Activated CD8-positive, alpha-beta T cell treated with anti-CD3 and anti-CD28 coated beads for 36 hours (primary cell): ENCODE results near the gene TCP1. TPM values are rescaled to one million over a fixed set of nuclear protein-coding genes. Genes with fewer than 3 reads are reported as not detected.
A peak's percentile ranks its signal among the peaks of the same experiment; 100 is the strongest.

Experiments
- ATAC-seq: fragments of 200-7000 bp; cut with Tn5 transposase; one replicate; pipeline ENCODE4 v1.10.0; 2021; ENCODE audit warnings: mild to moderate bottlenecking, moderate library complexity
- CTCF ChIA-PET: fragments of 350-600 bp; sonication (Branson Sonifier 250); formaldehyde crosslinking; loops from one replicate; lab custom pipeline; 2021; ENCODE audit warnings: antibody characterized with exemption; lab: Charles Lee
- POLR2A ChIA-PET: fragments of 350-600 bp; sonication (Branson Sonifier 250); formaldehyde crosslinking; loops from one replicate; lab custom pipeline; 2021; ENCODE audit warnings: antibody characterized with exemption; lab: Charles Lee
- DNase-seq: peaks from one replicate; pipeline ENCODE4 v3.0.0-alpha.2; 2020
- H3K27ac Mint-ChIP-seq: one replicate; pipeline ENCODE4 v1.8.0; 2021; ENCODE audit warnings: mild to moderate bottlenecking, mixed read lengths
- H3K27me3 Mint-ChIP-seq: one replicate; pipeline ENCODE4 v1.8.0; 2021; ENCODE audit warnings: mixed read lengths
- H3K36me3 Mint-ChIP-seq: one replicate; pipeline ENCODE4 v1.8.0; 2021; ENCODE audit warnings: low read depth, mixed read lengths
- H3K4me1 Mint-ChIP-seq: one replicate; pipeline ENCODE4 v1.8.0; 2021; ENCODE audit warnings: low read depth, mixed read lengths
- H3K4me3 Mint-ChIP-seq: one replicate; pipeline ENCODE4 v1.8.0; 2021; ENCODE audit warnings: mild to moderate bottlenecking, moderate library complexity, mixed read lengths
- H3K9me3 Mint-ChIP-seq: one replicate; pipeline ENCODE4 v1.8.0; 2021; ENCODE audit warnings: mixed read lengths
- intact Hi-C: fragments of 100-400 bp; cut with micrococcal nuclease; formaldehyde crosslinking; loops from one replicate; pipeline ENCODE4 v1.10.0; 2022
- total RNA-seq, 2 experiments: library from RNA; stranded (reverse); gene quantifications; one replicate each; pipeline ENCODE4 v1.2.3, GENCODE V29; 2021
- TF ChIP-seq, protein P1 (sequence below): fragments of 200-600 bp; IDR thresholded peaks from one replicate; pipeline ENCODE4 v1.8.0; 2022; ENCODE audit warnings: antibody characterized with exemption, mild to moderate bottlenecking

Gene TCP1
- 100 to 1,000 TPM; 446 to 452 TPM for total RNA-seq

DNA sequence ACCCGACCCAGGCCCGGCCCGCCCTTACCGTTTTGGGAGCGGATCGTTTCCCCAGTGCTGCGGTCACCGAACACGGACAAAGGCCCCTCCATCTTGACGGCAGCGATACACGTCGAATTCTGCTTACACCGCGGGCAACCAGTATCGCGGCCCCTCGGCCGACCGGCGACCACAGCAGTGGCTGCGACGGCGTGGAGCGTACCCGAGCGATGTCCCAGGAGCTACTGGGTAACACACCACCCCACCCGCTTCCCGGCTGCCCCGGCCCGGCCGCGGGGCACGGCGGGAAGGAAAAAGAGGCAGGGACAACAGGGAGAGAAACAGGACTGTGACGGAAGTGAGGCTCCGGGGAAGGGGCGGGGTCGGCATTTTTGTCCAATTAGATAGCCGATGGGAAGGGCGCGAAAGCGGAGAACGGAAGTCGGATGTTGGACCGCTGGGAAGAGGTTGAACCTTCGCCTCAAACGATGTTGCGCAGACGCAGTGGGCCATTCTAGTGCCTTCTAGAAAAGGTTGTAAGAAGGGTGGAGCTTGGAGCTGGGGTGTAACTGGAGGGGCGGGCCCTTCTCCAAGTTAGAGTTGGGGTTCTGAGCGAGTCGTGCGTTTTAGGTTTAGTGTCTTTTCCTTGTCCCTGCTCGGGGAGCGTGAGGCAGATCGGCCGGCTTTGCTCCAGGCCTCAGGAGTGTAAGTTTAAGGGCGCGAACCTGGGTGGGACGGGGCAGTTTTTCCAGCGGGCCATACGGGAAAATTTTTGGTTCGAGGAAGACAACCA is at the start of gene TCP1:
Gene TCP1 (minus strand): TSS at position 226 of the 772 bp plus-strand sequence. CDS start 134 bp downstream, at position 92.
- TF ChIP-seq, protein P1, sequence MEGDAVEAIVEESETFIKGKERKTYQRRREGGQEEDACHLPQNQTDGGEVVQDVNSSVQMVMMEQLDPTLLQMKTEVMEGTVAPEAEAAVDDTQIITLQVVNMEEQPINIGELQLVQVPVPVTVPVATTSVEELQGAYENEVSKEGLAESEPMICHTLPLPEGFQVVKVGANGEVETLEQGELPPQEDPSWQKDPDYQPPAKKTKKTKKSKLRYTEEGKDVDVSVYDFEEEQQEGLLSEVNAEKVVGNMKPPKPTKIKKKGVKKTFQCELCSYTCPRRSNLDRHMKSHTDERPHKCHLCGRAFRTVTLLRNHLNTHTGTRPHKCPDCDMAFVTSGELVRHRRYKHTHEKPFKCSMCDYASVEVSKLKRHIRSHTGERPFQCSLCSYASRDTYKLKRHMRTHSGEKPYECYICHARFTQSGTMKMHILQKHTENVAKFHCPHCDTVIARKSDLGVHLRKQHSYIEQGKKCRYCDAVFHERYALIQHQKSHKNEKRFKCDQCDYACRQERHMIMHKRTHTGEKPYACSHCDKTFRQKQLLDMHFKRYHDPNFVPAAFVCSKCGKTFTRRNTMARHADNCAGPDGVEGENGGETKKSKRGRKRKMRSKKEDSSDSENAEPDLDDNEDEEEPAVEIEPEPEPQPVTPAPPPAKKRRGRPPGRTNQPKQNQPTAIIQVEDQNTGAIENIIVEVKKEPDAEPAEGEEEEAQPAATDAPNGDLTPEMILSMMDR: no peak
- intact Hi-C loops: loop anchor here (1.0 to 5.0 kb wide), 4 partner anchors 27 to 185 kb away; partner anchors contain the start of genes ACAT2, SOD2 and WTAP
- Mint-ChIP-seq H3K36me3 (peaks cover 79% of the 10 kb centered on the region), H3K4me3 (peak within 1 kb of the TSS; percentile 98), H3K27ac (peak within 1 kb of the TSS; percentile 99), H3K4me1 (peaks cover 58% of the 10 kb centered on the region), H3K9me3 (no peaks in the 10 kb centered on the region), H3K27me3 (no peaks in the 10 kb centered on the region)
- DNase-seq (peak; percentile 100), ATAC-seq (peak; percentile 87)
- ChIA-PET POLR2A (interaction anchor here (0.5 to 5.1 kb wide), 20 partner anchors 10 to 182 kb away, joined by 3 to 40 read pairs (median 4); partner anchors contain the start of genes ACAT2, IGF2R, SOD2 and WTAP), CTCF (interaction anchor here (0.6 to 3.7 kb wide), 15 partner anchors 8 to 710 kb away, joined by 3 to 21 read pairs (median 4); partner anchors contain the start of genes SOD2 and WTAP)

DNA sequence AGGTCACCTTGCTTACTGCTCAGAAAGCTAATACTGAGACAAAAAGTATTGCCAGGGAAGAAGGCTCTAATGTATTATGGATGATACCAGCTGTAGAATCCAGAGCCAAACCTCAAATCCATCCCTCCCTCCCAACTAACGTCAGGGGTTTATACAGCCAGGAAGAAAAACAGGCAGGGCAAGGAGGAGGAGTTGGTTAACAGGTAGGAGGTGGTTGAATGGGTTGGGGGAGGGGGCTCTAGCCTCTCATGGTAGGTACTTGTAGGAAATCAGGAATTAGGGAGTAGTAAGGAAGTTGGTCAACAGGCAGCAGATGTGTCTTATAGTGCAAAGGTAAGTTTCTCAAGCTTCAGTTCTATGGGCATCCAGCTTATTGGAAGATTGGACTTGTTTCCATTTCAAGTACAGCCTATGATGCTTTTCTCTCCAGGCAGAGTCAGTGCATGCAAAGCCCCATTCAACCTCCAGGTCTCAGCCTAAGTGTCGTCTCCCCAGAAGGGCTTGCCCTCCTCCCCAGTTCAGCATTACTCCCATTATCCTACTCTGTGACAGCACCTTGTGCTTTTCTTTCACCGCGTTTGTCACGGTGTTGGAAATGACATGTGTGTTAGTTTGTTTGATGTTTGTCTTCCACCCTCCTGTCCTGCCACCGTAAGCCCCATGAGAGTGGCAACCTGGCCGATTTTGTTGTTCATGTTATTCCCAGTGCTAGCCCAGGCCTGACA is 48.8 kb upstream of the TCP1 start:
- no peak overlapping the region for H3K4me3 Mint-ChIP-seq
- no peaks in the 10 kb centered on the region for H3K36me3 Mint-ChIP-seq
- H3K4me1 Mint-ChIP-seq: peaks cover 14% of the 10 kb centered on the region
- H3K27ac Mint-ChIP-seq: no peak overlapping the region
- no peak for ATAC-seq
- intact Hi-C loops: no loop called here
- ChIA-PET CTCF (interaction anchor here (1.2 kb wide), 1 partner anchor 26 kb away, joined by 4 read pairs; no protein-coding TSS in a partner anchor), POLR2A (no interaction called here)
- TF ChIP-seq, protein P1: no peak
- H3K9me3 Mint-ChIP-seq: no peaks in the 10 kb centered on the region
- H3K27me3 Mint-ChIP-seq: no peaks in the 10 kb centered on the region
- no peak for DNase-seq

DNA sequence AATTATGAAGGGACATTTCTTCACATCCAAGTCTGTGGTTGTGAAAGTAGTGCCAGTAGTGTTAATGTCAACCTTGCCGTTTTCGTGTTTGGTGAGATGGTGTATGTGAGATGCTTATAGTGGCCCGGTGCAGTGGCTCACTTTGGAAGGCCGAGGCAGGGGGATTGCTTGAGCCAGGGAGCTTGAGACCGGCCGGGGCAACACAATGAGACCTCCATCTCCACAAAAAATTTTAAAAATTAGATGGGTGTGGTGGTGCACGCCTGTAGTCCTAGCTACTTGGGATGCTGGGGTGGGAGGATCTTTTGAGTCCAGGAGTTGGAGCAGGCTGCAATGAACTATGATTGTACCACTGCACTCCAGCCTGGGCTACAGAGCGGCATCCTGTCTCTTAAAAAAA is 48.1 kb upstream of the TCP1 start:
- CTCF ChIA-PET: interaction anchor here (1.2 kb wide), 1 partner anchor 26 kb away, joined by 4 read pairs; no protein-coding TSS in a partner anchor
- peaks cover 16% of the 10 kb centered on the region for H3K4me1 Mint-ChIP-seq
- DNase-seq (no peak), ATAC-seq (no peak)
- H3K27me3 Mint-ChIP-seq: no peaks in the 10 kb centered on the region
- no peaks in the 10 kb centered on the region for H3K36me3 Mint-ChIP-seq
- H3K4me3 Mint-ChIP-seq: no peak overlapping the region
- no peaks in the 10 kb centered on the region for H3K9me3 Mint-ChIP-seq
- TF ChIP-seq, protein P1: no peak
- POLR2A ChIA-PET: no interaction called here
- no peak overlapping the region for H3K27ac Mint-ChIP-seq
- intact Hi-C loops: no loop called here

DNA sequence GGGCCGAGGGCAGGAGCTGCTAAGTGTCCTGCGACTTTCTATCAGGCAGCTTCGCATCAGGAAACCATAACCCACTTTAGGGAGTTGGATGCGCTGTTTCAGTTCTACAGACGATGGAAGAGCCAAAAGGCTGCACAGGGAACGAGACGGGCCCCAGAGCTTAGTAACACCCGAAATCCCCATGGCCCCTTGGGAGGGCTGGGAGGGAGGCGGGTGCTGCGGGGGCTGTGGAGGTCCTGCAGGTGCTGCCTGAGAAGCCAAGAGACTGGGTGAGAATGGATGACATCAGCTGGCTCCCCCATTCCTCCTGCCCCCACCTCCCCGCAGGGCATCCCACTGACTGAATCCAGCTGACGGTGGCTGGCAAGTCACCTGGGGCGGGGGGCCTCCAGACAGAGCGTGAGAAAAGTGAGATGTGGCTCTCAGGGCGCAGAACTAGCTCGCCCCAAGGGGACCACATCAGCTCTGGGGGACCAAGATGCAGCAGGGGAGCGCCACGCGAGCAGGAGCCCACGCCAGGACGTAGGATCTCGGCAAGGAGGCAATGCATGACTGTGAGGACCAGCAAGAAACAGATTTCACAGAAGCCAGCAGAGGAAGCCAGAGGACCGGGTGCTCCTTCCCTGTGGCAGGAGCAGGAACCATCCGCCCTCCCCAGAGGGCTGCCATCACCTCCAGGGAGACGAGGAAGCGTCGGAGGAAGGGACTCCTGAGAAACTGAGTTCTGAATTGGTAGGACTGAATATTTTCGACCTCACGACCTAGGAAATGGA is 47.5 kb upstream of the TCP1 start:
- ChIA-PET CTCF (no interaction called here), POLR2A (no interaction called here)
- Mint-ChIP-seq H3K4me3 (no peak overlapping the region), H3K4me1 (peaks cover 16% of the 10 kb centered on the region), H3K27ac (no peak overlapping the region), H3K36me3 (no peaks in the 10 kb centered on the region), H3K27me3 (no peaks in the 10 kb centered on the region), H3K9me3 (no peaks in the 10 kb centered on the region)
- TF ChIP-seq, protein P1: no peak
- DNase-seq (no peak), ATAC-seq (no peak)
- intact Hi-C loops: no loop called here
